ENCODE measurements around the gene PEG3.
A peak's percentile ranks its signal among the peaks of the same experiment; 100 is the strongest.
"Not testable (repeated sequence)": the region's sequence is repeated elsewhere in the genome, so short reads cannot be mapped to it uniquely, and the experiment has no call there.

The PEG3 gene

DNA sequence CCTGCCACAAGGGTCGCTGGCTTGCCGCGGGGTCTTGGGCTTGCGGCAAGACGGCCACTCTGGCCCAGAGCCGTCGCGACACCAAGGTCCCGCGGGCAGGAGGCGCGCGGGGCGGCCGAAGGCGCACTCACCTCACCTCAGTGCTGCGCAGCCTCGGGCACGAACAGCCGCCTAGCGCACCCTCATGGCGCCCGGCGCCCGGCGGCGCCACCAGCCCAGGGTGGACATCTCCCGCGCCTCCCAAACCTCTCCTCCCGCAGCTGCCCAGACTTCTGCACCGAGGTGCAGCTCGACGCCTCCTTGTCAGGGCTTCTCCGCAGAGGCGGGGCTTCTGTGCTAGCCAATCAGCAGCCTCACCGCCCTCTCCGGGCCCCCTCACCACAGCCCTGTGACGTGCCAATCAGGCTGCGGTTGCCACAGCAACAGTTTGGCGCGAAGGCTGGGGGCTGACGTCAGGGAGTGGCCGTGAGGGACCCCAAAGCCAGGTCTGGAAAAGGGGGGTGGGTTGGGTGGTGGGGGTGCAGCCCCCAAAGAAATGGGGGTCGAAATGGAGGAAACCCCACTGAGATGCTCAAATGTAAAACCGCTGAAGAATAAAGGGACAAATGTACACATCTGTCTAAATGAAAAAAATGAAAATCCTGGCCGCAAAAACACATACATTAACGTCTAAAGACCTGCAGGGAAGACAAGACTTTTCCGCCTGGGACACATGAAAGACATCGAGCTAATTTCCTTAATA, at the start of gene PEG3, which contains the start of gene ZIM2:
Gene PEG3, minus strand, starts transcription at position 276 of the 742 bp plus-strand sequence. CDS start 16,071 bp downstream, outside the sequence.
Gene ZIM2, minus strand, starts transcription at position 276 of the 742 bp plus-strand sequence. CDS start 16,449 bp downstream, outside the sequence.
- DNase-seq: peak; percentile 7

GRCh38 chr19:56885173-56885985, 44.9 kb upstream of the PEG3 start:
- DNase-seq: no peak

DNA sequence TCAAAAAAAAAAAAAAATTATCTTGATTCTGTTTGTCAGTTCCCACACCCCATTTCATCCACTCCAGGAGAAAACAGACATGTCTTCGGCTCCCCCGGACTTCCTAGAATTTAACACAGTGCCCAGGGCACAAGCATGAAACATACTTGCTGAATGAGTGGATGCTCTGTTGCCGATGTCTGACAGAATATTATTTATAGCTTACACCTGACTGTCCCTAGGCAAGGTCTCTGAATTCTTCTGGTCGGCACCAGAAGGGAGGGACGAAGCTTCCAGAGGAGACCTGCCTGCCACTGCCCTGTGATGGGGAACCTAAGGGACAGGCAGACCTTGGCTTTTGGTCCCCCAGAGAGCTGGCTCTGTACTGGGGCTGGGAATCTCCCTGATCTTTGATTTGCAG, 43.9 kb upstream of the PEG3 start:
- DNase-seq: no peak

DNA sequence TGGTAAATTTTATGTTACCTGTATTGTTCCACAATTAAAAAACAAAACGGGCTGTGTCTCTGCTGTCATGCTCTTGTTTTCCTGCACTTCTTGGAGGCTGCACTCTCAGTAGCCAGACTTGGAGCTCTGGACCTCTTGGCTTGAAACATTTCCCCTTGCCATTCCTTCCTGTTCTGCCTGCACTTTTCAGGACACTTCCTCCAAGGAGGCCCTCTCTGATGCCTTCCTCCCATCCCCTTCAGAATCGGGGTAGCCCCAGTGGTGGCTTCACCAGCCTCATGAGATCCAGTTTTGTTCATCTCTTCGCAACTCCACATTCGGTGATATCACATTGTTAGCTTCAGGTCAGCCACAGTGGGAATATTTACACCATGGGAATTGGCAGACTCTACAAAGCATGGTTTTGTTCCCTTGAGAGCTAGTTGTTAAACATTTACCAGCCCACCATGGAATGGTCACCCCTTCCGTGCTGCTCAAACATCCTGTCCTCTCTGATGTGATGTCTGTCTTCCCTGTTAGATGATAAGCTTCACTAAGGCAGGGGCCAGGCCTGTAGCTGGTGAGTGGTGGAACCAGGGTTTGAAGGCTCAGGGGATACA, 40.2 kb upstream of the PEG3 start:
- DNase-seq: no peak

DNA sequence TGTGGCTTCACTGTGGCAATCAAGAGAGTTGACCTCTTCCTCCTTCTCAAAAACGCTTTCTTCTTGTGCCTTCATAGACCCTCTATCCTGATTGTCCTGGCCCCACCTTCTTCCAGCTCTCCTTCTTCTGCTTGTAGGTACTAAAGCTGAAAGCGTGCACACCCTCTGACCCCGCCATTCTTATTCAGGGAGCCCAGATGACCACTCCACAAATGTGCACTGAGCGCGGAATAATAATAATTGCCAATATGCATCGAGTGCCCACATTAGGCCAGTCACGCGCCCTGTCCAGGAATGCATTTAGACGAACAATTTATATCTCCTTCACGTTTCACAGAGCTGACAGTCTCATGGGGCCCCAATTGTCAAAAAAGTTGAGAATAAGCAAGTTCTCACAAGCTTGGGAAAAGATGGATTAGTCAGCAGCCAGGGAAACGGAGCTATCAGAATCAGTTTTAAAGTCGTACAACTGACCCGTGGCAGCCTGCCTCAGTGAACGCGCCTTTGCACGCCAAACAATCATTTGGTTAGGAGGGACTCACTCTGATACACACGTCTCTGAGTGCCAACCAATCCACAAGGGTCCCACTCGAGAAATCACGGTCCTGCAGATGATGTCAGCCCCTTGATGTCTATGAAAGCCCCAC, 36.7 kb upstream of the PEG3 start:
- DNase-seq: no peak

DNA sequence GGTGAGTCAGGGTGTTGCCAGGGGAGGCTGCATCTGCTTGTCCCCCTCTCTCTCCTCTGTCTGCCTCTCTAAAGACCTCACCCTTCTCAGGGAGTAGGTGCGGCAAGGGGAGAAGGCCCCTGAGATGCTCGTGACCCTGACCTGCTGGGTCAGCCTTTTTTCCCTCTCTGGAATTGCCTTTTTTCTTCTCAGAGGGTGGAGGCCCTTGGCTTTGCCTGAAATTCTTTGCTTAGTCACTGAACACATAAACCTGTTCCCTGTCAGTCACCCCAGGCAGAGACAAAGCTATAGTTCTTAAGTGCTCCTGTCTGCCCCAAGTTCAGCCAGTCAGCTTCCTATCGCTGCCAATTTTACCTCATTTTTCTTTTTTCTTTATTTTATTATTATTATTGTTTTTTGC, 35.2 kb upstream of the PEG3 start:
- DNase-seq: no peak

- DNase-seq: no peak
Measured at GRCh38 chr19:56874530-56874929, 34.0 kb upstream of the PEG3 start.

- no peak for DNase-seq
Measured at GRCh38 chr19:56873493-56873892, 33.0 kb upstream of the PEG3 start.

GRCh38 chr19:56869886-56870285, 29.4 kb upstream of the PEG3 start:
- no peak for DNase-seq

DNA sequence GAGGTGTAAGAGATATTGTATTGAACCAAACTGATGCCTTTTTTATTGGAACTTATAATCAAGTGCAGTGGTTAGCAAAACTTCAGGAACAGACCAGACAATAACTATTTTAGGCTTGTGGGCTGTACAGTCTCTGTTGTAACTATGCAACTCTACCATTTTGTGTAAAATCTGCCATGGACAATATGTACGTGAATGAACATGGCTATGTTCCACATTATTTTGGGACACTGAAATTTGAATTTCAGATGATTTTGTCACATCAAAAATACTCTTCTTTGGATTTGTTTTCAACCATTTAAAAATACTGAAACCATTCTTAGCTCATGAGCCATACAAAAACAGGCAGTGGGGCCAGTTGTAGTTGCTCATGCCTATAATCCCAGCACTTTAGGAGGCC, 27.9 kb upstream of the PEG3 start:
- no peak for DNase-seq

- DNase-seq: no peak
Measured at GRCh38 chr19:56866538-56866937, 26.0 kb upstream of the PEG3 start.

GRCh38 chr19:56864443-56865125, 24.1 kb upstream of the PEG3 start:
- no peak for DNase-seq

DNA sequence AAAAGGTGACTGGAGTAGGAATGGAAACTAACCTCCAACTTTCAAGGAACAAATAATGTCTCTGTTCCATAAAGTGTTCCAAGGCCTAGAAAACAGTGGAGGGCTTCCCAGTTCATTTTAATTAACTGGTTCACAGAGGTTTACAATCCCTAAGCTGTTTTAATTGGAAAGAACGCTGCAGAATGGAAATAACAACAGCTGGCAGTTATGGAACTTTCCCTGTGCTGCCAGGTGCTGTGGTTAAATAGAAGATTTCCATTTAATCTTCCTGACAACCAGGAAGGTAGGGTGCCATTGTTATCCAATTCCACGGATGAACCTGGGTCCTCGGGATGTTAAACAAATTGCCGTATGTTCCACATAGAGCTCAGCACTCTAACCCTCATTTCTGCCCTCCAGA, 22.2 kb upstream of the PEG3 start:
- DNase-seq: no peak

DNA sequence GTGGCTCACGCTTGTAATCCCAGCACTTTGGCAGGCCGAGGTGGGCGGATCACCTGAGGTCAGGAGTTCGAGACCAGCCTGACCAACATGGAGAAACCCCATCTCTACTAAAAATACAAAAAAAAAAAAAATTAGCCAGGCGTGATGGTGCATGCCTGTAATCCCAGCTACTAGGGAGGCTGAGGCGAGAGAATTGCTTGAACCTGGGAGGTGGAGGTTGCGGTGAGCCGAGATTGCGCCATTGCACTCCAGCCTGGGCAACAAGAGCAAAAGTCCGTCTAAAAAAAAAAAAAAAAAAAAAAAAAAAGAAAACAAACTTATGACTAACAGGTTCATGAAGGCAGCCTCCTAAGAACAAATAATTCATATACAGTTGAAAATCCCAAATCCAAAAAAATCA, 19.9 kb upstream of the PEG3 start:
- DNase-seq: not testable (repeated sequence)

DNA sequence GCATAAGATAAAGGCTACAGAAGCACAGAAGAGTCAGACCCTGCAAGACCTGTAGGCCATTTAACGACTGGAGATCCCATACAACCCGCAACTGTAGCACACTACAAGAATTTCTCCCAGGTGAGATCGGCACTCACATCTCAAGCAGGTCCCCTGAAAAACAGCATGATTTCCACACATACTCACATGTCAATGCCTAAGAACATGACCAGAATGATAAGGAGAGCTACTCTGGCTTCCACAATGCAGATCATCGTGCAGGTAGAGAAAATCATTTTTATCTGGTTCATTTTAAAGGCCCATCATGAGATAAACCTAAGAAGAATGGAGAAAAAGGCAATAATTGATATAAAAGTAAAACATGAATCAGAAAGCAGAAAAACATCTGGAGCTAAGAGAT, 17.5 kb upstream of the PEG3 start:
- no peak for DNase-seq

DNA sequence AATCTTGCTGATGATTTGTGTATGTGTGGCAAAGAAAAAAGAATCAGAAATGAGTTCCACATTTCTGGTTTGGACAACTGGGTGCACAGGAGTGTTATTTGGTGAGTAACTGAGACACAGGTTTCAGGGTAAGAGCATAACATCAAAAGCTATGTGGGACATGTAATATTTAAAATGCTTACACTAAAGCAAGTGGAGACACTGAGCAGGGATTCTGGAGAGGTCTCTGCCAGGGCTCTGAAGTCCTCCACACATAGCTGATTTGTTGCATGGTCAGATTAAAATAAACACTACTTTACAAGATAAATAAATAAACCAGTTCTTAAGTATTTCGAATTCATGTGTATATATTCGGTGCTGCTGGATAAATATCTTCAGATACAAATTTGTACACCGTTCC, 16.3 kb upstream of the PEG3 start:
- DNase-seq: no peak

DNA sequence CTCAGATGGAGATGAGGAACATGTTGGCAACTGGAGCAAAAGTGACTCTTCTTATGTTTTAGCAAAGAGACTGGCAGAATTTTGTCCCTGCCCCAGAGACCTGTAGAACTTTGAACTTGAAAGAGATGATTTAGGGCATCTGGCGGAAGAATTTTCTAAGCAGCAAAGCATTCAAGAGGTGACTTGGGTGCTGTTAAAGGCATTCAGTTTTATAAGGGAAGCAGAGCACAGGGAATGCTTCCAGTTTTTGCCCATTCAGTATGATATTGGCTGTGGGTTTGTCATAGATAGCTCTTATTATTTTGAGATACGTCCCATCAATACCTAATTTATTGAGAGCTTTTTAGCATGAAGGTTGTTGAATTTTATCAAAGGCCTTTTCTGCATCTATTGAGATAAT, 11.8 kb upstream of the PEG3 start:
- not testable (repeated sequence) for DNase-seq

DNA sequence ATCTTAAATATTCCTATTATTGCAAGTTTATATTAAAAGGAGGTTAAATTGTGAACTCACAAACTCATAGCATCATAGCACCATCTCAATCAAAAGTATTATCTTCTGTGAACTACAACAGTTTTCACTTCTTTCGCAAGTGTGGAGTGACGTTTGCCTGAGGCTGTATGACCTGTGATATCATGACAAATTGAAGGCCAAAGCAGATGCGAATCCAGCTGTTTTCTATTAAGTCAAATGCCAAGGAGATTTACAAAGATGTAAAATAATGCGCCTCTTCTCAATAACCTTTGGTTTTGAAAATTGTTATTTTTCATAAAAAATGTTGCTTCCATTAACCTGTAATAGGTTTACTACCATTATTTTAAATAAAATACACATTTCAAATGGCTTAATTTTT, 7.6 kb upstream of the PEG3 start:
- no peak for DNase-seq

- no peak for DNase-seq
Measured at GRCh38 chr19:56842412-56842811, 1.9 kb upstream of the PEG3 start.

- no peak for DNase-seq
Measured at GRCh38 chr19:56841193-56841543, 642 bp upstream of the PEG3 start.

DNA sequence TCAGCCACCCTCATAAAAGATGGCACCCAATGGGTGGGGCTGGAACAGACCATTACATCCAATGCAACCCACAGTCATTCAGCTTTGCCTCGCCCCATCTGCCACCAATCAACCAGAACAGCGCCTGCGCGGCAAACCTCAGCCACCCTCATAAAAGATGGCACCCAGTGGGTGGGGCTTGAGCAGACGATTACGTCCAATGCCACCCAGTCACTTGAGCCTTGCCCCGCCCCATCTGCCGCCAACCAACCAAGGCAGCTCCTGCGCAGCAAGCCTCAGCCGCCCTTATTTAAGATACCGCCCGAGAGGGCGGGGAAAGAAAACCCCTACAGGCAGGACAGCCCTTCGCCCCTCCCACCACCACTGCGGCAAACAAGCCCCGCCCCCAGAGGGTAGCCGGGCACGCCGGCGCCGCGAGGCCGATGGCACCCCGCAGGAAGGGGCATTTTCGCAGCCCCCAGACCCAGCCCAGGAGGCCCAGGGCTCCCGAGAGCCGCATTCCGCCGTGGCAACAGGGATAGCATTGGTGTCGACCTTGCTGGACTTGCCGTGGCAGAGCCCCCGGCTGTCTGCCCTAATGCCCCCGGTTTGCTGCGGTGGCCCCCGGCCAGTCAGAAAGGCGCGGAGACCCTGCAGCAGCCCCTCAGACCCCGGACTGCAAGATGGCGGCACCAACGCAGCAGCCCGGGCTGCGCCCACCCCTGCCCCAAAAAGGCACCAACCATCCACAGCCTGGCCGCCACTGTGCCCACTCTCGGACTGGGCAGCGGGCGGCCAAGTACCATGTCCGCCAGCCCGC, 675 bp downstream of the PEG3 start:
- DNase-seq: peak; percentile 92
